K562 (cell line): Measurements from ENCODE around the gene GSDME. TPM values are rescaled to one million over a fixed set of nuclear protein-coding genes. Genes with fewer than 3 reads are reported as not detected.

Source experiments
- ATAC-seq: fragments of 200-7000 bp; cut with Tn5 transposase; 3 replicates; pipeline ENCODE4 v1.9.1; 2020; ENCODE audit warnings: moderate library complexity
- BruUV-seq: library from RNA; stranded (reverse); fragments of 400-500 nt; replicated peaks from 2 replicates; lab custom pipeline; 2021; lab: Mats Ljungman, UMichigan
- CTCF ChIA-PET: fragments of 300-600 bp; formaldehyde crosslinking; extraction: SDS; loops from one replicate; lab custom pipeline; 2021; ENCODE audit warnings: low intra/inter-chr PET ratio; lab: Yijun Ruan, JAX
- POLR2A ChIA-PET: fragments of 300-600, 350-650 bp; sonication (Branson Sonifier 250); formaldehyde crosslinking; extraction: SDS; loops from one replicate; lab custom pipeline; 2021; ENCODE audit warnings: antibody characterized with exemption, inconsistent platforms; lab: Yijun Ruan, JAX
- DNase-seq, 4 experiments: peaks; one replicate each; pipeline versions ENCODE4 v3.0.0 to v3.0.0-alpha.2; 2011 to 2018; ENCODE audit warnings: low spot score in 3 of 4, mixed read lengths in 3 of 4; ENCODE audit errors: extremely low read depth in 1 of 4
- FAIRE-seq: peaks from 2 replicates; lab custom pipeline; 2011; peaks lifted over from hg19 to GRCh38; lab: Jason Lieb, UNC
- H2AFZ ChIP-seq: 2 replicates; pipeline ENCODE4 v1.6.0; 2011; ENCODE audit warnings: low read depth, low read length, control low read depth, inconsistent platforms
- H3K27ac ChIP-seq: fragments of 200-600 bp; 3 replicates; pipeline ENCODE4 v1.8.0; 2011; ENCODE audit warnings: low read depth, mild to moderate bottlenecking, control low read depth, inconsistent platforms, low read length, moderate library complexity, mixed read lengths; ENCODE audit errors: extremely low read depth
- H3K27me3 ChIP-seq, 2 experiments: fragments of 300-600 bp in 1 of 2; 2 replicates in 1 of 2; 3 replicates in 1 of 2; pipeline versions ENCODE4 v1.6.0 to v1.8.0; 2011; ENCODE audit warnings: inconsistent platforms in 2 of 2, low read length in 2 of 2, mild to moderate bottlenecking in 1 of 2, mixed read lengths in 1 of 2, moderate library complexity in 1 of 2; ENCODE audit not compliant: control insufficient read depth in 2 of 2, insufficient read depth in 2 of 2
- H3K36me3 ChIP-seq: fragments of 300-600 bp; 3 replicates; pipeline ENCODE4 v1.8.0; 2011; ENCODE audit warnings: mild to moderate bottlenecking, low read length, inconsistent platforms; ENCODE audit not compliant: control insufficient read depth, insufficient read depth
- H3K4me1 ChIP-seq, 2 experiments: fragments of 200-600 bp in 1 of 2; replicated peaks in 1 of 2; 2 replicates in 1 of 2; 3 replicates in 1 of 2; pipeline versions ENCODE4 v1.5.1 to v1.8.0; 2011; ENCODE audit warnings: inconsistent platforms in 2 of 2, low read length in 2 of 2, mild to moderate bottlenecking in 1 of 2, mixed read lengths in 1 of 2, moderate library complexity in 1 of 2; ENCODE audit not compliant: control insufficient read depth in 2 of 2, insufficient read depth in 2 of 2
- H3K4me2 ChIP-seq: 2 replicates; pipeline ENCODE4 v1.6.1; 2011; ENCODE audit warnings: low read length, control low read depth, inconsistent platforms, mixed read lengths; ENCODE audit not compliant: insufficient read depth
- H3K4me3 ChIP-seq: fragments of 200-600 bp; sonication (generic), shearing (Covaris generic); 2 replicates; pipeline ENCODE4 v1.5.1; 2016; ENCODE audit warnings: control low read depth, inconsistent platforms
- H3K79me2 ChIP-seq: fragments of 200-600 bp; 3 replicates; pipeline ENCODE4 v1.8.0; 2011; ENCODE audit warnings: low read length, inconsistent platforms; ENCODE audit not compliant: control insufficient read depth, insufficient read depth
- H3K9ac ChIP-seq, 2 experiments: 2 replicates each; pipeline versions ENCODE4 v1.6.0 to v1.6.1; 2011; ENCODE audit warnings: low read depth in 2 of 2, low read length in 2 of 2, control low read depth in 1 of 2, inconsistent platforms in 1 of 2, mild to moderate bottlenecking in 1 of 2, mixed read lengths in 1 of 2; ENCODE audit not compliant: insufficient read depth in 1 of 2
- H3K9me1 ChIP-seq: one replicate; pipeline ENCODE4 v1.6.0; 2011; ENCODE audit warnings: inconsistent platforms, mild to moderate bottlenecking, low read length, moderate library complexity; ENCODE audit not compliant: control insufficient read depth, insufficient read depth
- H3K9me3 ChIP-seq: replicated peaks from 2 replicates; pipeline ENCODE4 v1.5.1; 2011; ENCODE audit warnings: low read depth, low read length, inconsistent platforms; ENCODE audit not compliant: control insufficient read depth, insufficient read depth
- H4K20me1 ChIP-seq: replicated peaks from 2 replicates; pipeline ENCODE4 v1.6.1; 2011; ENCODE audit warnings: low read length, inconsistent platforms, mixed read lengths; ENCODE audit not compliant: control insufficient read depth, insufficient read depth
- CEBPZ ChIP-seq: fragments of 150-350 bp; IDR thresholded peaks from 2 replicates; pipeline ENCODE4 v1.6.1; 2014; ENCODE audit warnings: low read depth, mild to moderate bottlenecking, low read length, borderline replicate concordance
- CHD7 ChIP-seq: fragments of 200-600 bp; sonication (generic); IDR thresholded peaks from one replicate; pipeline ENCODE4 v1.6.1; 2012; ENCODE audit warnings: mild to moderate bottlenecking, low read depth, low read length, inconsistent platforms
- GATA2 ChIP-seq: sonication (generic); formaldehyde crosslinking; IDR thresholded peaks from 2 replicates; pipeline ENCODE4 v1.4.0; 2020; ENCODE audit warnings: mild to moderate bottlenecking, missing genetic modification reagents
- GTF2E2 ChIP-seq: fragments of 200-800 bp; sonication (Bioruptor generic); IDR thresholded peaks from 2 replicates; pipeline ENCODE4 v1.6.1; 2016; ENCODE audit warnings: missing genetic modification characterization, missing compliant biosample characterization
- RUNX1 ChIP-seq: sonication (generic); IDR thresholded peaks from 2 replicates; pipeline ENCODE4 v1.6.1; 2016; ENCODE audit warnings: antibody characterized with exemption, low read depth
- ZC3H4 ChIP-seq: sonication (generic); formaldehyde crosslinking; IDR thresholded peaks from 2 replicates; pipeline ENCODE4 v1.9.0; 2021; ENCODE audit warnings: missing genetic modification reagents, borderline replicate concordance
- ZFP30 ChIP-seq: fragments of 250-450 bp; sonication (Bioruptor Pico); IDR thresholded peaks from 2 replicates; pipeline ENCODE4 v1.8.0; 2022; ENCODE audit warnings: moderate library complexity, mild to moderate bottlenecking, inconsistent platforms, borderline replicate concordance
- WGBS: fragments of 100-300 bp; shearing (Covaris generic); methylation state at CpG from one replicate; pipeline ENCODE4 v1.1.6; 2016; ENCODE audit warnings: low coverage, mixed read lengths; ENCODE audit not compliant: insufficient coverage; ENCODE audit errors: missing lambda C conversion rate; 5-methylcytosine and 5-hydroxymethylcytosine counted together
- in situ Hi-C: fragments of 300-500 bp; cut with MboI; formaldehyde crosslinking; loops from 4 replicates; pipeline ENCODE4 v1.15.0; 2018; ENCODE audit warnings: inconsistent platforms, mixed read lengths
- intact Hi-C: fragments of 100-400 bp; cut with micrococcal nuclease; formaldehyde crosslinking; loops from 2 replicates; pipeline ENCODE4 v1.14.2; 2022
- polyA plus RNA-seq, 8 experiments: library from polyadenylated mRNA; depleted of rRNA in 4 of 8; stranded (reverse) in 5 of 8; unstranded in 3 of 8; fragments of >200 nt; fragmentation: Nextera tagmentation in 2 of 8; fragmentation: Illumina TruSeq in 1 of 8; extraction: Ambion mirVana in 2 of 8; extraction: Trizol in 1 of 8; gene quantifications; 2 replicates each; pipeline versions ENCODE4 v1.2.1 to v1.2.3, GENCODE V29; 2011 to 2014; ENCODE audit warnings: inconsistent platforms in 1 of 8, missing spikeins in 1 of 8
- total RNA-seq, 7 experiments: library from RNA; depleted of rRNA in 6 of 7; stranded (reverse); fragments of >200 nt in 6 of 7; fragmentation: Illumina TruSeq in 2 of 7; extraction: Trizol in 2 of 7; gene quantifications; 2 replicates each; pipeline versions ENCODE4 v1.2.1 to v1.2.3, GENCODE V29; 2011 to 2021; ENCODE audit warnings: low replicate concordance in 1 of 7

GSDME gene
- total and polyA plus RNA-seq, 9 of the 15 experiments (the other 6 are each of a cell fraction or from before 2014, with no cell fraction given), result 0.37 to 1.9 (median 0.62) TPM

GRCh38 chr7:24731313-24731712, 26.0 kb downstream of the GSDME start:
- Histone ChIP-seq H2AFZ (no peak overlapping the region), H3K4me3 (no peak overlapping the region), H3K4me2 (no peak overlapping the region), H3K4me1 (peaks cover 0 to 9% of the 10 kb centered on the region in 2 experiments; a peak in 2 of 5 replicates), H3K79me2 (no peaks in the 10 kb centered on the region), H3K36me3 (no peaks in the 10 kb centered on the region), H3K9ac (no peak overlapping the region), H3K9me3 (no peaks in the 10 kb centered on the region), H3K27ac (no peak overlapping the region), H3K27me3 (peaks cover 5 to 29% of the 10 kb centered on the region in 2 experiments; a peak in 4 of 5 replicates), H3K9me1 (no peaks in the 10 kb centered on the region), H4K20me1 (0 out of 2 replicates have a peak, but pooled peaks cover 3% of the 10 kb centered on the region)
- no peak for FAIRE-seq
- no peak for DNase-seq
- CTCF ChIA-PET, result no interaction called here
- in situ Hi-C loops (no loop called here), intact Hi-C loops (no loop called here)
- POLR2A ChIA-PET, result no interaction called here
- BruUV-seq, result no TSS peak
- WGBS, result 16% methylated on average over 12 of the region's 13 CpGs
- ATAC-seq, result no peak
- TF ChIP-seq CEBPZ, result no peak
- no peak for TF ChIP-seq RUNX1
- no peak for TF ChIP-seq ZFP30 (CRISPR knock-in tag)
- TF ChIP-seq CHD7, result no peak
- TF ChIP-seq GTF2E2 (tag), result no peak
- TF ChIP-seq GATA2, result no peak
- no peak for TF ChIP-seq ZC3H4 (CRISPR knock-in tag)
